Spinal cord (tissue), 10 donors: ENCODE data around the gene CYRIA. TPM values are rescaled to one million over a fixed set of nuclear protein-coding genes. Genes with fewer than 3 reads are reported as not detected.

Experiments
- DNase-seq, 6 donors: peaks; one replicate each; pipeline versions ENCODE4 v3.0.0 to v3.0.0-alpha.2; 2013 to 2015; ENCODE audit warnings: low spot score in 6 of 6, low read depth in 4 of 6
- H3K27ac ChIP-seq: one replicate; pipeline ENCODE4 v1.5.1; 2013; ENCODE audit warnings: low read depth, low read length, control low read depth
- H3K27me3 ChIP-seq: one replicate; pipeline ENCODE4 v1.6.1; 2013; ENCODE audit warnings: low read length; ENCODE audit not compliant: control insufficient read depth, insufficient read depth
- H3K36me3 ChIP-seq: one replicate; pipeline ENCODE4 v1.6.1; 2013; ENCODE audit warnings: low read length; ENCODE audit not compliant: control insufficient read depth, insufficient read depth
- H3K4me1 ChIP-seq: one replicate; pipeline ENCODE4 v1.6.1; 2013; ENCODE audit warnings: low read length; ENCODE audit not compliant: control insufficient read depth, insufficient read depth
- H3K4me3 ChIP-seq: one replicate; pipeline ENCODE4 v1.5.1; 2013; ENCODE audit warnings: low read depth, low read length, control low read depth
- H3K9me3 ChIP-seq: one replicate; pipeline ENCODE4 v1.6.1; 2013; ENCODE audit warnings: low read length; ENCODE audit not compliant: control insufficient read depth, insufficient read depth
- WGBS: methylation state at CpG from one replicate; pipeline ENCODE4 v1.1.5; 2013; ENCODE audit warnings: missing lambda C conversion rate; ENCODE audit not compliant: insufficient coverage; 5-methylcytosine and 5-hydroxymethylcytosine counted together
- polyA plus RNA-seq, 2 donors: library from polyadenylated mRNA; unstranded; fragments of 120-200 nt; gene quantifications; one replicate each; pipeline ENCODE4 v1.2.1, GENCODE V29; 2013; ENCODE audit not compliant: insufficient read length in 2 of 2
- total RNA-seq, 2 donors: library from RNA; depleted of rRNA in 1 of 2; stranded (reverse); fragments of 120-200 nt in 1 of 2; fragments of >200 nt in 1 of 2; gene quantifications; one replicate each; pipeline versions ENCODE4 v1.2.3 to v1.2.4, GENCODE V29; 2013 to 2014
- donor health status: healthy.

The CYRIA gene
- total and polyA plus RNA-seq, 4 donors: 18.0 to 44.8 (median 40.0) TPM

- DNase-seq: no peak
- Histone ChIP-seq H3K4me3 (no peak overlapping the region), H3K4me1 (peaks cover 30% of the 10 kb centered on the region), H3K36me3 (no peaks in the 10 kb centered on the region), H3K27me3 (no peaks in the 10 kb centered on the region), H3K27ac (no peak overlapping the region), H3K9me3 (no peaks in the 10 kb centered on the region)
- no CpG with 5 or more reads among the region's 4 CpGs for WGBS
These were observed 10.7 kb downstream of the CYRIA start for GRCh38 chr2:16654833-16655444.

DNA sequence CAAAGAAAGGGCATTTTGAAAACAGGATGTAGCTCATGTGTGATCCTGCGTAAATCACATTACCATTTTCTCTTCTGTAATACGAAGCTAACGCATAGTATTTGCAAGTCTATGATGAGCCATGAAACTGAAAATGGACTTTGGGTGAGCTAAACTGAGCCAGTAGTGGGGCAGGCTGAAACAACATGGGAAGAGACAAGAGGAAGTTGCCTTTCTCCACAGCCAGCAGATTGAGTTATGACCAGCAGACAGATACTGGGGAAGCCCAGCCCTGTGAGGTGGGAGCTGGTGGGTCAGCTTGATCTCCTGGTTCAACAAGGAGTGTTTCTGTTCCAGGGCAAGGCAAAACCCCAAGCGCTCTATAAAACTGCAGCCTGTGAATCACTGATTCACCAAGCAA is 11.8 kb downstream of the CYRIA start:
- H3K36me3 ChIP-seq: no peaks in the 10 kb centered on the region
- WGBS: 85% methylated on average over 3 of the region's 4 CpGs
- H3K4me3 ChIP-seq: no peak overlapping the region
- H3K27ac ChIP-seq: peak overlapping the region; percentile 40
- no peak for DNase-seq
- no peaks in the 10 kb centered on the region for H3K9me3 ChIP-seq
- no peaks in the 10 kb centered on the region for H3K27me3 ChIP-seq
- H3K4me1 ChIP-seq: peaks cover 30% of the 10 kb centered on the region

- Histone ChIP-seq H3K9me3 (no peaks in the 10 kb centered on the region), H3K4me3 (no peak overlapping the region), H3K27ac (peak overlapping the region; percentile 57), H3K4me1 (peaks cover 30% of the 10 kb centered on the region), H3K36me3 (no peaks in the 10 kb centered on the region), H3K27me3 (no peaks in the 10 kb centered on the region)
- WGBS: 79% methylated on average over 2 of the region's 2 CpGs
- no peak for DNase-seq
These were observed 12.6 kb downstream of the CYRIA start for GRCh38 chr2:16653083-16653375.

- DNase-seq: peak in 1 of 6 donors; percentile 71
- no peaks in the 10 kb centered on the region for H3K9me3 ChIP-seq
- 24% methylated on average over 4 of the region's 8 CpGs for WGBS
- H3K27ac ChIP-seq: peak overlapping the region; percentile 57
- no peaks in the 10 kb centered on the region for H3K27me3 ChIP-seq
- no peaks in the 10 kb centered on the region for H3K36me3 ChIP-seq
- H3K4me3 ChIP-seq: no peak overlapping the region
- H3K4me1 ChIP-seq: peaks cover 30% of the 10 kb centered on the region
These were observed 13.1 kb downstream of the CYRIA start for GRCh38 chr2:16652296-16653082.

DNA sequence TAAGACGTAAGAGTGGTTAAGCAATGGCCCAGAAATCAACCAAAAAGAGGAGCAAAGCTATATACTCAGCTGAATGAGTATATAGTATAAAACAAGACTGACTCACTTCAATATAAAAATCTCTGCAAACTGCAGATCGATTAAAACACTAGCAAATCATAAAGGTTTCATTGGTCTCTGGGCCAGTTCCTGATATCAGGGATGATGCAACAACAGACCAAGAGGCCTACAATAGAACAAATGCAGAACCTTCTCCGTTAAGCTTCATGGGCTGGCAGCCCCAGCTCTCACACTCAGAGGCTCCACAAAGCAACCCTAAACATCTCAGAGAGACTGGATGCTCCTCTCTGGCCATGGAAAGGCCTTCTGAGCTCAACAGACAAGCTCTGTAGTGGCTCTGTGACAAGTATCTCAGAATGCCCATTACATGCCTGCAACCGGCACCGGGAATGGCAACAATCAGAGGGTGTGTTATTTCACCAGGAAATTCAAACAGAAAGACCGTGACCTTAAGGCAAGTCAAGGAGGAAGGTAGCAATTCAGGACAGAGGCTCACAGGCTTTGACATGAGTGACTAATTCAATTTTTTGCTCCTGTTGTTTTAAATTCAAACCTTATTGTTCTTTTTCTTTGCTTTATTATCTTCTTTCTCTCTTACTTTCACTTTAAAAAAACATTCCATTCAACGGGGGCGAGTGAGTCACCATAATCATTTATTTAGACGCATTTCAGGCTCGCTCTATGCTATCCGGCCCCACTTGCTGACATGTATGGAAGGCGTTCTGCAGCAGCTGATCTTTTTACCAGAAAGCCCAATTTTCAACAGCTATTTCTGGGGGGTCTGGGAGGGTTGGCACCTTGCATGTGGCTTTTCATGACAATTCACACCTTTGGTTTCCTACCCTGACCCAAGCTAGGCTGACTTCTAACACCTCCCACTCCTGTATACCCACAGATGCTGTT is 15.1 kb downstream of the CYRIA start:
- no peak overlapping the region for H3K4me3 ChIP-seq
- H3K27me3 ChIP-seq: no peaks in the 10 kb centered on the region
- no peak for DNase-seq
- peaks cover 17% of the 10 kb centered on the region for H3K4me1 ChIP-seq
- no peak overlapping the region for H3K27ac ChIP-seq
- 33% methylated on average over 7 of the region's 12 CpGs for WGBS
- H3K36me3 ChIP-seq: no peaks in the 10 kb centered on the region
- H3K9me3 ChIP-seq: no peaks in the 10 kb centered on the region

DNA sequence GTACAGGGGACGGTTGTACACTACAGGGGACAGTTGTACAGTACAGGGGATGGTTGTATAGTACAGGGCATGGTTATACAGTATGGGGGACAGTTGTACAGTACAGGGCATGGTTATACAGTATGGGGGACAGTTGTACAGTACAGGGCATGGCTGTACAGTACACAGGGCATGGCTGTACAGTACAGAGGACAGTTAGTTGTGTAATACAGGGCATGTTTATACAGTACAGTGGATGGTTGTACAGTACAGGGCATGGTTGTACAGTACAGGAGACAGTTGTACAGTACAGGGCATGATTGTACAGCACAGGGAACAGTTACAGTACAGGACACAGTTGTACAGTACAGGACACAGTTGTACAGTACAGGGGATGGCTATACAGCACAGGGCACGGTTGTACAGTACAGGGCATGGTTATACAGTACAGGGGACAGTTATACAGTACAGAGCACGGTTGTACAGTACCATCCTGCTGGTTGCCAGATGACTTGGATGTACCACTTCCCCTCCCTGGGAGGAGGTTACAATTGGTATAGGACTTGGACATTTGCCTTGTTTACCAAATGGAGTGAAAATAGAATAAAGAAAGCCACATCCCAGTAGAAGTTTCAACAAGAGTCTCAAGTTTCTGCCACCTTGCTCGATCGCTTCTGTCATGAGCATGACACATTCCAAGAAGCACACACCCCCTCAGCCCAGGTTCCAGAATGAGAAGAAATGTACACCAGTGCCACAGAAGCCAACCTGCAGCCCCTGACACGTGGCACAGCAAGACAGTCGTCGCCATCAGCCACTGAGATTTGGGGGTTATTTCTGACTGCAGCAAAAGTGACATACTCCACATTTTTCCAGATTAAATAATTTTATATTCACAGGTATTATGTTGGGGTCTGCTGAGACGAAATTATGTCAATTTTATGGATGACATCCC is 16.0 kb downstream of the CYRIA start:
- no peak overlapping the region for H3K4me3 ChIP-seq
- peaks cover 11% of the 10 kb centered on the region for H3K4me1 ChIP-seq
- H3K27me3 ChIP-seq: no peaks in the 10 kb centered on the region
- 89% methylated on average over 4 of the region's 9 CpGs for WGBS
- no peak overlapping the region for H3K27ac ChIP-seq
- no peak for DNase-seq
- H3K9me3 ChIP-seq: no peaks in the 10 kb centered on the region
- no peaks in the 10 kb centered on the region for H3K36me3 ChIP-seq

- H3K36me3 ChIP-seq: no peaks in the 10 kb centered on the region
- WGBS: no CpG with 5 or more reads among the region's 2 CpGs
- no peaks in the 10 kb centered on the region for H3K27me3 ChIP-seq
- H3K4me3 ChIP-seq: no peak overlapping the region
- H3K27ac ChIP-seq: no peak overlapping the region
- H3K9me3 ChIP-seq: no peaks in the 10 kb centered on the region
- peaks cover 9% of the 10 kb centered on the region for H3K4me1 ChIP-seq
- DNase-seq: no peak
These were observed 17.5 kb downstream of the CYRIA start for GRCh38 chr2:16647992-16648617.

DNA sequence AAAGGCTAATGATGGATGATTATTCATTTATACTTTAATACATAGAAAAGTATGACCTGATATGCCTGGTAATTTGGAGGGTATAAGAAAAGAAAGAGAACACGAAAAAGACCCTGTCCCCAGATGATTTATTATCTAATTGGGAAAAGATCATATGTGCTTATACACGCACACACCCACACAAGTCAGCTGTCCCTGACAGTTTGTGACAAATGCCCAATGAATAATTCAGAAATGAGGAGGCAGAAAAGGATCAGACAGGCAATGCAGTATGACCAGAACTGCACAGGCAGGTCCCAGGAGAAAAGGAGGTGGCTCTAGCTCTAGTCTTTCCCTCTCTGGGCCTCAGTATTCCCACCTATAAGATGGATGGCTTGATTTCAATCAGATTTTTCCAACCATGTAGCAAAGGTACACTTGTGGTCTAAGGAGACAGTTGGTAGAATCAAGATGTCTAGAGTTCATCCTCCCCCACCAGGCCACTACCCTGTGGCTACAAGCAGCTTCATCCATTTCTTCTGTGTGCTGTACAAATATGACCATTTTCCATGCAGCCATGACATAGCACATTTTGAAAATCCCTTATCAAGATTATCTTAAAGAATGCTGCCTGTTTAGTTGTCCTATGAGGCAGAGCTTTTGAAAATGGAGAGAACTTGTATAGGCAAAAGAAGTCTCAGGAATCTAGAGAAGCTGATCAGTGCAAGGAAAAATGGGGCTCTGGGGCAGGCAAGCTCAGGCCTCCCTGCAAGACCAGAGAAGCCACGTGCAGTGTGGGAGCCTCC is 19.7 kb downstream of the CYRIA start:
- WGBS: no CpG with 5 or more reads among the region's 3 CpGs

More for the DNA sequence above, 19.7 kb downstream of the CYRIA start:
- Histone ChIP-seq H3K9me3 (no peaks in the 10 kb centered on the region), H3K4me1 (peaks cover 2% of the 10 kb centered on the region), H3K4me3 (no peak overlapping the region), H3K27ac (no peak overlapping the region), H3K27me3 (no peaks in the 10 kb centered on the region), H3K36me3 (no peaks in the 10 kb centered on the region)
- no peak for DNase-seq
